ENCODE data around the gene DDX21. TPM values are rescaled to one million over a fixed set of nuclear protein-coding genes. Genes with fewer than 3 reads are reported as not detected.
A peak's percentile ranks its signal among the peaks of the same experiment; 100 is the strongest.

DDX21 gene
- total RNA-seq, 1 experiment from 2014 or later: 153 TPM

GRCh38 chr10:68955832-68956532 is at the start of gene DDX21 (continued):
- TF ChIP-seq CTCF (IDR thresholded peaks at IDR 0.05 in 2 of 3, conservative IDR thresholded peaks at IDR 0.05 in 1 of 3; ENCODE audit: borderline replicate concordance in 1 of 3, insufficient read depth in 1 of 3, low read depth in 2 of 3, low read length in 2 of 3) (peak; percentile 44 to 63 (median 53); a peak in 5 of 6 replicates), CBX3 (IDR thresholded peaks at IDR 0.05; ENCODE audit: low read depth) (no peak; the same call in none of the 2 replicates)

- peaks cover 6 to 13% of the 10 kb centered on the region in 2 experiments; a peak in 2 of 4 replicates for H3K36me3 ChIP-seq (ENCODE audit: control insufficient read depth in 1 of 2, insufficient read depth in 2 of 2, low read length in 2 of 2)
Measured at GRCh38 chr10:68924593-68924992, 31.4 kb upstream of the DDX21 start.

More at GRCh38 chr10:68924593-68924992, 31.4 kb upstream of the DDX21 start:
- Histone ChIP-seq H3K9me2 (ENCODE audit: insufficient read depth) (no peaks in the 10 kb centered on the region), H3K9me3 (ENCODE audit: control insufficient read depth in 1 of 2, insufficient read depth in 1 of 2, low read depth in 1 of 2, low read length in 2 of 2) (no peaks in the 10 kb centered on the region), H3K4me1 (ENCODE audit: control insufficient read depth in 1 of 2, insufficient read depth in 2 of 2, low read length in 2 of 2) (no peaks in the 10 kb centered on the region), H3K9ac (ENCODE audit: low read length) (no peak overlapping the region), H3K27ac (ENCODE audit: low read depth, low read length) (no peak overlapping the region), H3K4me2 (ENCODE audit: low read length) (no peak overlapping the region), H2AFZ (ENCODE audit: low read depth, low read length, poor library complexity, severe bottlenecking) (no peak overlapping the region), H4K20me1 (ENCODE audit: insufficient read depth) (0 out of 2 replicates have a peak, but pooled peaks cover 5% of the 10 kb centered on the region), H3K27me3 (ENCODE audit: insufficient read depth, low read length) (no peaks in the 10 kb centered on the region), H3K79me2 (ENCODE audit: insufficient read depth, low read length) (peaks cover 11% of the 10 kb centered on the region), H3K4me3 (replicated peaks in 1 of 2; ENCODE audit: low read depth in 1 of 2, low read length in 2 of 2) (no peak overlapping the region)
- RAD21 ChIA-PET (ENCODE audit: low non-redundant PET in 1 of 2, low total read pairs in 2 of 2, uncharacterized antibody in 2 of 2, unreplicated experiment in 2 of 2): no interaction called here
- no peak for DNase-seq (ENCODE audit: low read depth, low spot score)
- POLR2A ChIA-PET: no interaction called here
- ATAC-seq: no peak
- CTCF ChIA-PET: no interaction called here
- intact Hi-C loops (cut with micrococcal nuclease): no loop called here
- BruUV-seq (replicated peaks): no TSS peak
- TF ChIP-seq CEBPB (IDR thresholded peaks at IDR 0.05; ENCODE audit: low read depth) (no peak), YY1 (IDR thresholded peaks at IDR 0.05; ENCODE audit: extremely low read depth, insufficient replicate concordance, low read depth, low read length) (no peak), ATF3 (IDR thresholded peaks at IDR 0.05) (no peak)

All from HCT116 (cell line).